IMR-90 (cell line): Measurements from ENCODE around the gene TPO. TPM values are rescaled to one million over a fixed set of nuclear protein-coding genes. Genes with fewer than 3 reads are reported as not detected.

Experiments
- ATAC-seq: fragments of 200-7000 bp; cut with Tn5 transposase; 2 replicates; pipeline ENCODE4 v1.9.1; 2020; ENCODE audit warnings: low read depth, mild to moderate bottlenecking, moderate library complexity
- BruUV-seq: library from RNA; stranded (reverse); fragments of 400-500 nt; replicated peaks from 2 replicates; lab custom pipeline; 2021; lab: Mats Ljungman, UMichigan
- CTCF ChIA-PET: fragments of 300-600 bp; formaldehyde crosslinking; extraction: SDS; loops from one replicate; lab custom pipeline; 2021; ENCODE audit warnings: antibody characterized with exemption; lab: Yijun Ruan, JAX
- POLR2A ChIA-PET: fragments of 300-600 bp; sonication (Branson Sonifier 250); formaldehyde crosslinking; loops from one replicate; lab custom pipeline; 2022; ENCODE audit warnings: antibody characterized with exemption; ENCODE audit not compliant: unreplicated experiment; lab: Charles Lee
- DNase-seq: peaks from one replicate; pipeline ENCODE4 v3.0.0; 2013
- H2AFZ ChIP-seq: replicated peaks from 2 replicates; pipeline ENCODE3; 2013; ENCODE audit warnings: low read length, mild to moderate bottlenecking; ENCODE audit not compliant: poor library complexity
- H2AK5ac ChIP-seq: 2 replicates; pipeline ENCODE4 v1.6.1; 2013; ENCODE audit warnings: low read depth, low read length, inconsistent platforms
- H2AK9ac ChIP-seq: replicated peaks from 2 replicates; pipeline ENCODE3; 2013; ENCODE audit warnings: mild to moderate bottlenecking, low read depth, low read length, moderate library complexity; ENCODE audit not compliant: poor library complexity
- H2BK120ac ChIP-seq: 2 replicates; pipeline ENCODE4 v1.6.1; 2013; ENCODE audit warnings: low read depth, low read length, inconsistent platforms
- H2BK15ac ChIP-seq: 3 replicates; pipeline ENCODE4 v1.6.1; 2013; ENCODE audit warnings: low read depth, low read length, inconsistent platforms
- H2BK20ac ChIP-seq: 2 replicates; pipeline ENCODE4 v1.6.1; 2013; ENCODE audit warnings: low read depth, mild to moderate bottlenecking, inconsistent platforms, low read length, moderate library complexity
- H2BK5ac ChIP-seq: 2 replicates; pipeline ENCODE4 v1.6.1; 2013; ENCODE audit warnings: mild to moderate bottlenecking, low read depth, low read length, inconsistent platforms; ENCODE audit not compliant: poor library complexity, severe bottlenecking
- H3K14ac ChIP-seq: replicated peaks from 2 replicates; pipeline ENCODE4 v1.6.1; 2013; ENCODE audit warnings: low read depth, low read length, inconsistent platforms
- H3K18ac ChIP-seq: 2 replicates; pipeline ENCODE4 v1.6.1; 2013; ENCODE audit warnings: low read depth, low read length, control low read depth
- H3K23ac ChIP-seq: 2 replicates; pipeline ENCODE4 v1.6.1; 2013; ENCODE audit warnings: low read depth, low read length, inconsistent platforms
- H3K27ac ChIP-seq: 2 replicates; pipeline ENCODE4 v1.5.1; 2013; ENCODE audit warnings: mild to moderate bottlenecking, control low read depth, low read length; ENCODE audit not compliant: insufficient read depth
- H3K27me3 ChIP-seq: 2 replicates; pipeline ENCODE4 v1.6.1; 2013; ENCODE audit warnings: low read length; ENCODE audit not compliant: control insufficient read depth, insufficient read depth
- H3K36me3 ChIP-seq: 2 replicates; pipeline ENCODE4 v1.6.1; 2013; ENCODE audit warnings: low read length, mixed read lengths; ENCODE audit not compliant: control insufficient read depth, insufficient read depth
- H3K4ac ChIP-seq: 2 replicates; pipeline ENCODE4 v1.6.1; 2013; ENCODE audit warnings: low read depth, low read length, inconsistent platforms
- H3K4me1 ChIP-seq: 2 replicates; pipeline ENCODE4 v1.6.1; 2013; ENCODE audit warnings: low read length, mixed read lengths; ENCODE audit not compliant: control insufficient read depth, insufficient read depth
- H3K4me2 ChIP-seq: 2 replicates; pipeline ENCODE4 v1.6.1; 2013; ENCODE audit warnings: low read depth, mild to moderate bottlenecking, control low read depth, low read length, moderate library complexity
- H3K4me3 ChIP-seq: 2 replicates; pipeline ENCODE4 v1.5.1; 2013; ENCODE audit warnings: low read depth, mild to moderate bottlenecking, control low read depth, low read length, moderate library complexity; ENCODE audit not compliant: insufficient read depth
- H3K56ac ChIP-seq: 2 replicates; pipeline ENCODE4 v1.6.1; 2013; ENCODE audit warnings: low read length, inconsistent platforms; ENCODE audit not compliant: insufficient read depth; ENCODE audit errors: extremely low read depth
- H3K79me1 ChIP-seq, 2 experiments: 2 replicates each; pipeline ENCODE4 v1.6.1; 2013; ENCODE audit warnings: low read length in 2 of 2, inconsistent platforms in 1 of 2, low read depth in 1 of 2
- H3K9ac ChIP-seq: 2 replicates; pipeline ENCODE4 v1.6.1; 2013; ENCODE audit warnings: low read depth, low read length, control low read depth
- H3K9me1 ChIP-seq: 2 replicates; pipeline ENCODE4 v1.6.1; 2013; ENCODE audit warnings: low read length, inconsistent platforms; ENCODE audit not compliant: insufficient read depth
- H3K9me3 ChIP-seq: 2 replicates; pipeline ENCODE4 v1.6.1; 2013; ENCODE audit warnings: low read length; ENCODE audit not compliant: control insufficient read depth, insufficient read depth
- H4K20me1 ChIP-seq: 2 replicates; pipeline ENCODE4 v1.6.1; 2013; ENCODE audit warnings: low read length, inconsistent platforms; ENCODE audit not compliant: insufficient read depth
- H4K5ac ChIP-seq: 2 replicates; pipeline ENCODE4 v1.6.1; 2013; ENCODE audit warnings: mild to moderate bottlenecking, low read depth, low read length, control low read depth
- H4K8ac ChIP-seq, 2 experiments: 2 replicates each; pipeline ENCODE4 v1.6.1; 2013; ENCODE audit warnings: low read depth in 2 of 2, low read length in 2 of 2, control low read depth in 1 of 2, inconsistent platforms in 1 of 2
- H4K91ac ChIP-seq: 2 replicates; pipeline ENCODE4 v1.6.1; 2013; ENCODE audit warnings: low read depth, low read length, inconsistent platforms; ENCODE audit not compliant: insufficient read depth
- CEBPB ChIP-seq: IDR thresholded peaks from 2 replicates; pipeline ENCODE4 v1.6.1; 2012; ENCODE audit warnings: low read depth, low read length, improper control_type of control experiment
- CHD1 ChIP-seq: IDR thresholded peaks from 2 replicates; pipeline ENCODE4 v1.6.1; 2012; ENCODE audit warnings: low read depth, low read length, improper control_type of control experiment
- POLR2A ChIP-seq: IDR thresholded peaks from 2 replicates; pipeline ENCODE4 v1.6.1; 2012; ENCODE audit warnings: mild to moderate bottlenecking, low read depth, low read length
- USF2 ChIP-seq: fragments of 150-350 bp; IDR thresholded peaks from 2 replicates; pipeline ENCODE4 v1.6.1; 2017; ENCODE audit warnings: mild to moderate bottlenecking, antibody characterized with exemption, low read length, low read depth
- whole genome bisulfite sequencing, 2 experiments: methylation state at CpG; one replicate each; pipeline versions ENCODE4 v1.1.5 to v1.1.7; 2013; ENCODE audit warnings: missing lambda C conversion rate in 2 of 2; ENCODE audit not compliant: insufficient read length in 1 of 2; ENCODE audit errors: extremely low coverage in 2 of 2; 5-methylcytosine and 5-hydroxymethylcytosine counted together
- dilution Hi-C: fragments of 300-500 bp; cut with HindIII; formaldehyde crosslinking; loops from one replicate; pipeline ENCODE4 v1.14.3; 2018; ENCODE audit warnings: low sequenced_read_pairs; ENCODE audit not compliant: unreplicated experiment
- in situ Hi-C: fragments of 300-500 bp; cut with MboI; formaldehyde crosslinking; loops from 3 replicates; pipeline ENCODE4 v1.14.3; 2019; ENCODE audit warnings: low sequenced_read_pairs, inconsistent platforms, mixed read lengths
- intact Hi-C: fragments of 100-400 bp; cut with micrococcal nuclease; formaldehyde crosslinking; loops from 2 replicates; pipeline ENCODE4 v1.10.0; 2022
- polyA plus RNA-seq, 3 experiments: library from polyadenylated mRNA; depleted of rRNA; stranded (reverse); fragments of >200 nt; gene quantifications; 2 replicates each; pipeline ENCODE4 v1.2.3, GENCODE V29; 2012; ENCODE audit warnings: low replicate concordance in 1 of 3
- total RNA-seq: library from RNA; depleted of rRNA; stranded (reverse); fragments of >200 nt; gene quantifications from 2 replicates; pipeline ENCODE4 v1.2.3, GENCODE V29; 2012
- TF ChIP-seq, protein P1 (sequence below): fragments of 150-350 bp; IDR thresholded peaks from 2 replicates; pipeline ENCODE4 v1.6.1; 2016; ENCODE audit warnings: low read depth, mild to moderate bottlenecking, low read length, moderate library complexity, borderline replicate concordance

Gene TPO
- total and polyA plus RNA-seq, 2 of the 4 experiments (the other 2 are of a cell fraction): not detected

DNA sequence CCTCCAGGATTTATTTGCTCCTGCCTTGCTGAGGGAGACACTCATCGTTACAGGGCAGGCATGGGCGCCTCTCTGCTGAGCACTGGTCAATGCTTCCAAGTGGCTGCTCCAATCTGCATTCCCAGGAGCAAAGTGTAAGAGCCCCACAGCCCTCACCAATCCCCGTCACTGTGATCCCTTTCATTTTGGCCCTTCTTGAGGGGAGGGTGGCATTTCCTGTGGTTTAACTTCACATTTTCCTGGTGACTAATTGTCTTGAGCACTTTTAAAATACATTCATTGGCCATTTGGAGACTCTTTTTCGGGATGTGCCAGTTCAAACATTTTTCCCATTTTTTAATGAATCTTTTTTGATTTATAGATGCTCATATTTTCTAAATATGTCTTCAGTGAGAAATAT lies 33.0 kb downstream of the TPO start:
- no peak overlapping the region for H2BK120ac ChIP-seq
- no CpG with 5 or more reads among the region's 4 CpGs for WGBS, 2 experiments
- no peak overlapping the region for H2AFZ ChIP-seq
- H3K36me3 ChIP-seq: no peaks in the 10 kb centered on the region
- no peak overlapping the region for H4K8ac ChIP-seq
- H3K27ac ChIP-seq: no peak overlapping the region
- H4K91ac ChIP-seq: no peak overlapping the region
- no peak overlapping the region for H2BK15ac ChIP-seq
- no peak overlapping the region for H2AK5ac ChIP-seq
- intact Hi-C loops: no loop called here
- in situ Hi-C loops: no loop called here
- no peak overlapping the region for H2BK20ac ChIP-seq
- ChIA-PET POLR2A (no interaction called here), CTCF (no interaction called here)
- no peaks in the 10 kb centered on the region for H3K4me1 ChIP-seq
- H3K4me3 ChIP-seq: no peak overlapping the region
- no peak overlapping the region for H2BK5ac ChIP-seq
- ATAC-seq: no peak
- TF ChIP-seq POLR2A (no peak), CHD1 (no peak), CEBPB (no peak), USF2 (no peak)
- TF ChIP-seq, protein P1, sequence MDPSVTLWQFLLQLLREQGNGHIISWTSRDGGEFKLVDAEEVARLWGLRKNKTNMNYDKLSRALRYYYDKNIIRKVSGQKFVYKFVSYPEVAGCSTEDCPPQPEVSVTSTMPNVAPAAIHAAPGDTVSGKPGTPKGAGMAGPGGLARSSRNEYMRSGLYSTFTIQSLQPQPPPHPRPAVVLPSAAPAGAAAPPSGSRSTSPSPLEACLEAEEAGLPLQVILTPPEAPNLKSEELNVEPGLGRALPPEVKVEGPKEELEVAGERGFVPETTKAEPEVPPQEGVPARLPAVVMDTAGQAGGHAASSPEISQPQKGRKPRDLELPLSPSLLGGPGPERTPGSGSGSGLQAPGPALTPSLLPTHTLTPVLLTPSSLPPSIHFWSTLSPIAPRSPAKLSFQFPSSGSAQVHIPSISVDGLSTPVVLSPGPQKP: no peak
- no peaks in the 10 kb centered on the region for H3K9me1 ChIP-seq
- H3K56ac ChIP-seq: no peak overlapping the region
- no peak overlapping the region for H3K4ac ChIP-seq
- BruUV-seq: no TSS peak
- no peak overlapping the region for H3K14ac ChIP-seq
- no peak overlapping the region for H3K23ac ChIP-seq
- no peak overlapping the region for H3K4me2 ChIP-seq
- H4K5ac ChIP-seq: no peak overlapping the region
- H3K79me1 ChIP-seq: no peaks in the 10 kb centered on the region
- no peaks in the 10 kb centered on the region for H4K20me1 ChIP-seq
- H2AK9ac ChIP-seq: no peak overlapping the region
- DNase-seq: no peak
- dilution Hi-C loops: no loop called here
- H3K9ac ChIP-seq: no peak overlapping the region
- peaks cover 10% of the 10 kb centered on the region; the same call in 1 of the 2 replicates for H3K9me3 ChIP-seq
- no peak overlapping the region for H3K18ac ChIP-seq
- H3K27me3 ChIP-seq: no peaks in the 10 kb centered on the region
